GM18511 (cell line): ENCODE data around the gene RAB35.
"Not testable (repeated sequence)": the region's sequence is repeated elsewhere in the genome, so short reads cannot be mapped to it uniquely, and the experiment has no call there.

Source experiments
- ATAC-seq: cut with Tn5 transposase; IDR thresholded peaks from one replicate; pipeline ENCODE4 v1.9.1; 2021; ENCODE audit warnings: mild to moderate bottlenecking, moderate library complexity; ENCODE audit not compliant: unreplicated experiment

RAB35 gene

DNA sequence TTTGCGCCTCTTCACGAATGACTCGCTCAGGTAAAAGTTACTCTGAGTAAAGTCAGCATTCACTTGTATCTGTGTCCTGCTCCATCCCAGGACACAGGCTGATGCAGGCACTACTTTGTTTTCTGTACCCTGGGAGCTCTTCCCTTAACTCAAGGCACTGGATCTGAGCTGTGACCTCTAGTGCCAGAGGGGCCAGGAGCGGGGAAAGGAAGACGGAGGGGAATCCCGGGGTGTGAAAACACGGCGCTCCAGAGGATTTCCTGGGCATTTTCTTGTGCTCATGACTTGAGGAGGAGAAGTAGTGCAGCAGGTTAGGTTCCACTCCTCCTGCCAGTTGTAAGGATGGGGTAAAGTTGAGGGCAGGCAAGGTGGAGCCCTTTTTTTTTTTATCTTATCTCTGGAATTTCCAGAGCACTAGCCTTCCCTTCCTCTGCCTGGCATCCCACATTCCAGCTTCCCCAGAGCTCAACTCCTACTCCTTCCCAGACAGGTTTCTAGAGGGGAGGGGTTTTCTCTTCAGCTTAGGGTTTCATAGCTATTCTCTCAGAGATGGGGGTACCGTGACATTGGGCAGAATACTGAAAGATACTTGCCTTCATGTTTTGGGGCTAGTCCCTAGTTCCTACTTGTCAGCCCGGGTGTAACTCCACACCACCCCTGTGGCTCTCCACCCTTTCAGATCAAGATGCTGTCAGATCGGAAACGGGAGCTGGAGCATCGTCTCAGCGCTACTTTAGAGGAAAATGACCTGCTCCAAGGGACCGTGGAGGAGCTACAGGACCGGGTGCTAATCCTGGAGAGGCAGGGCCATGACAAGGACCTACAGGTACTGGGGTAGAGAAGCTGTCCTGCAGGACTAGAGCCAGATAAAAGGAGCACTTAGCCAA lies 52.3 kb downstream of the RAB35 start:
- no peak for ATAC-seq

DNA sequence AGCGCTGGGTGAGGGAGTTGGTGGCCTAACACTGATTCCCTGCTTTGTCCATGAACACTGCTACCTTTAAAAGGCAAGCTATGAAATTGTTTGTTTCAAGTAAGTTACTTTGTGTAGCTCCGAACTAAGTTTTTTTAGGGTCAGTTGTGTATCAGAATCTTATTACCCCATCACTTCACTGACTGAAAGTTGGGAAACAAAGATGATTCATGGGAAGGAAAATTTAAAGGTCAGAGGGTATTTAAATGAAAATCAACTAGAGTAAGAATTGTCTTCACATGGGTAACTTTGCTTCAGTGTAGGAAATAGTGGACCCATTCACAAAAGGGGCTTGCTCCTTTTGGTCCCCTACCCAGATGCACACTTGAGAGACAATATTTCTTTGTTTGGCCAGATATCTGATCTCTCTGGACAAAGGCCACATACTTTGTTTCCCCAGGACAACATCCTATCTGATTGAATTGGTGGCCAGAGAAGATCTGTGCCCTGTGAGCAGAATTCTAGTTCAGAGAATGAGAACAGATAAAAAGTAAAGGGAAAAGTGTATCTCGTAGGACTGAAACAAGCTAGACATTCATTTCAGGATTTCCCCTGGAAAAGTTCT lies 53.5 kb downstream of the RAB35 start:
- ATAC-seq = no peak

DNA sequence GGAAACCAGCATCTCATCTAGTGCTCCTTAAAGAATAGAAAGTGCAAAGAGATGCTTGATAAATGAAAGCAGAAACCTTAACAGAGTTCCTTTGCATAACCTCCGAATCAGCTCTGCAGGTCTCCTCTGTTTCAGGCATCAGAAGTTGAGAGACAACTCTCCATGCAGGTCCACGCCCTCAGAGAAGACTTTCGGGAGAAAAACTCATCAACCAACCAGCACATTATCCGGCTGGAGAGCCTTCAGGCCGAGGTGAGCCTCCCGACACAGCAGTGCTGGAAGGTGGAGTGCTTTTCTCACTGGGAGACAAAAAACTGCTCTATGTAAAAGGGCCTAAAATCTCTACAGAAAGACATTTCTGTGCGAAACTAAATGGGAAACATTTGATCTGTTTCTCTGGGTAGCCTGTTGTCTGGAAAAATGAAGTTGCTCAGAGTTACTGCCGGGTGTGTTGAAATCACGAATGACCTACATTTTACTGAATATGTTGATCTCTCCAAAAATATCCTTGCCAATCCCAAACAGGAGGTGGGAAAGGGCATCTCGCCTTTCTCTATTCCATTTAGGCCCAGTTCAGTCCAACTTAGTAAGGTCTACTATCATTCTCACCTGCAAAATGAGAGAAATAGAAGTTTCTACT lies 54.9 kb downstream of the RAB35 start:
- no peak for ATAC-seq

DNA sequence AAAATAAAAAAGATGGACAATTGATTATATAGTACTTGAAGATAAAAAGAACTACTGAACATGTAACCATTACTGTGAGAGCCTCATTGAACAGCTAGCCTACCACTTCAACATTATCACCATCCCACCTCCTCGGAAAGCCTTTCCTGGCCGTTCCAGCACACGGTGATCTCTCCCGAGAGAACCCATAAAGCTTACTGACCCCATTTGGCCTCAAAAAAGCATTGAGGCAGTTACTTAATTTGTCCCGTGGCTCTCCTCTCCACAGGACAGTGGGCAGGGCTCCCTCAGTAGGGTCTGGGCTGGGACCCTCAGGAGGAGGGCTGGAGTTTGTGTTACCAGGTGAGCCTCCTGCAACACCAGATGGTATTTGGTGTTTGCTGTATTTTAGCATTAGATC lies 55.8 kb downstream of the RAB35 start:
- ATAC-seq = no peak

- ATAC-seq = no peak
Observed at GRCh38 chr12:120060196-120060595, 56.4 kb downstream of the RAB35 start.

DNA sequence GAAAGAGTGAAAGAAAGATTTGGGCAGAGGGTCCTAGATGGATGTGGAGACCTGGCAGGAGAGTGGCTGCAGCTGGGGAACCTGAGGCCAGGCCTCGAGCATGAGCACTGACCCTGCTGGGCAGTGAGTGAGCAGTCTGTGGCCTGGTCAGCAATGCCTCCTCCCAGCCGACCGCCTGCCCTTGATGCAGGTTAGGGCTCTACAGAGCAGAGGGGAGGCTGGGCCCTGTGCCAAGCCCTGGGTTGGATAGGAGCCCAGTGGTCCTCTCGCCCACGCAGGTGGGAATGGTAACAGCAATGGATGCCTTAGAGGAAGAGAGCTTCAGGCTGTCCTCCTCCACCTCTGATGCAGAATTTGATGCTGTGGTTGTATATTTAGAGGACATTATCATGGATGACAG lies 59.8 kb downstream of the RAB35 start:
- no peak for ATAC-seq

- no peak for ATAC-seq
Observed at GRCh38 chr12:120055231-120056000, 61.1 kb downstream of the RAB35 start.

DNA sequence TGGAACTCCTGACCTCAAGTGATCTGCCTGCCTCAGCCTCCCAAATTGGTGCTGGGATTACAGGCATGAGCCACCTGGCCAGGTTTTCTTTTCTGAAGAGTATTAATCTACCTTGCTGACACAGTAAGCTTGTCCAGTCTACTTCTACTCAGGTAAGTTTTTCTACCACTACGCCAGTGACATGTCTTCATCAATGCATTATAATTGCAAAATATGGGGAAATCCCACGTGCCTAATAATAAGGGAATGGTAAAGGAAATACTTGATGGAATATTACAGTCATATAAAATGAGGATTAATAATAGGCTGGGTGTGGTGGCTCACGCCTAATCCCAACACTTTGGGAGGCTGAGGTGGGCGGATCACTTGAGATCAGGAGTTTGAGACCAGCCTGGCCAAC lies 62.3 kb downstream of the RAB35 start:
- no peak for ATAC-seq

DNA sequence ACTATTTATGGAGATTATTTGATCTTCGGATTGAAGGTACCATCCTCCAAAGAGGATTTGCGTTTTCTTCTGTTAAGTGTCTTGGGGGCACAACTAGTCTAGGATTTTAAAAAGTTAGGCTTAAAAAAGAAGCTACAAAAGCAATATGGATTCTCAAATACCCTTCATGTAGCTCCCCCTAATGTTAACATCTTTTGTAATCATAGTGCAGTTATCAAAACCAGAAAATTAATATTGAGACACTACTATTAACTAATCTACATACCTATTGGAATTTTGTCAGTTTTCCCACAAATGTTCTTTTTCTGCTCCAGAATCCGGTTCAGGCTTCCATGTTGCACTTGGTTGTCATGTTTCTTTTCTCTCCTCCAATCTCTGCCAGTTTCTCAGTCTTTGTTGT lies 65.0 kb downstream of the RAB35 start:
- no peak for ATAC-seq

DNA sequence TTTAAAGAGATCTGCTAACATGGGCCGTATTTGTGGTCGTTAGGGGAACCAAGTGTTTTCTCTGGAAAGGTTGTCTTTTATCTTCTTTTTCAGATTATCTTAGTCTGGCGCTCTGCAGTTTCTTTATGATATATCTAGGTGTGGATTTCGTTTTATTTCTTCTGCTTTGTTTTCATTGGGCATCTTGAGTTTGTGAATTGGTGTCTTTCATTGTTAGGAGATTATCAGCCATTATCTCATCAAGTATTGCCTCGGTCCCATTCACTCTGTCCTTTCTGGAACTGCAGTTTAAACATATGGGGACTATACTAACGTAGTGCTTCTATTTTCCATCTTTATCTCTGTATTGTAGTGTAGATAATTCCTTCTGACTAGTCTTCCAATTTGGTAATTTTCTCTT lies 67.1 kb downstream of the RAB35 start:
- no peak for ATAC-seq

- no peak for ATAC-seq
Observed at GRCh38 chr12:120048263-120048662, 68.3 kb downstream of the RAB35 start.

GRCh38 chr12:120047072-120047471 lies 69.5 kb downstream of the RAB35 start:
- no peak for ATAC-seq

- not testable (repeated sequence) for ATAC-seq
Observed at GRCh38 chr12:120045367-120045766, 71.2 kb downstream of the RAB35 start.
